Right lobe of liver (tissue), 4 donors: Measurements from ENCODE around the gene ANXA2.
A peak's percentile ranks its signal among the peaks of the same experiment; 100 is the strongest.

Source experiments
- POLR2A ChIP-seq: fragments of 450-650 bp; IDR thresholded peaks from one replicate; pipeline ENCODE4 v1.6.1; 2017; ENCODE audit warnings: antibody characterized with exemption, mild to moderate bottlenecking
- TF ChIP-seq, protein P1 (sequence below), 4 donors: fragments of 200-600 bp in 3 of 4; fragments of 450-650 bp in 1 of 4; IDR thresholded peaks; one replicate each; pipeline versions ENCODE4 v1.5.1 to v1.8.0; 2016 to 2022; ENCODE audit warnings: antibody characterized with exemption in 4 of 4, mild to moderate bottlenecking in 2 of 4
- donor health status: DM: no; HTN: no; CAD: no.
- donor health status: DM: no; HTN: no; CAD: no.
- donor health status: DM: no; HTN: yes; CAD: no.

DNA sequence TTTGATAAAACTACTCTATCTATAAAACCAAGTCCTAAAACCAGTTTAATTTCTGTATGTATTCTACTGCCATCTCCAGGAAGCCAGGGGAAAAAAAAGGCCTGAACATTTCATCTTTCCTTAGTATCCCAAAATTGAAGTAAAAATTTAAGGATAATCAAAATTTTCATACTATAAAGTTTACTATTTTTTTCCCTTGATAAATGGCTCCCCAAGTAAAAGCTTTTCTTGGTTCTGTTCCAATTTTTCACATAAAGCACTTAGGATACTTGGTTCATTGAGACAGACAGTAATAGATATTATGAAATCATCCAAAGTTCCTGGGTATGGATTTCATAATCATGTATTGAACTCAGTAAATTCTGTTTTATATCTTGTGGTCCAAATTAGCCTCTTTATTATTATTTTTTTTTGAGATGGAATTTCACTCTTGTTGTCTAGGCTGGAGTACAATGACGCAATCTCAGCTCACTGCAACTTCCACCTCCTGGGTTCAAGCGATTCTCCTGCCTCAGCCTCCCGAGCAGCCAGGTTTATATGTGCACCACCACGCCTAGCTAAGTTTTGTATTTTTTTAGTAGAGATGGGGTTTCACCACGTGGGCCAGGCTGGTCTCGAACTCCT, 46.6 kb upstream of the ANXA2 start:
- TF ChIP-seq, protein P1, sequence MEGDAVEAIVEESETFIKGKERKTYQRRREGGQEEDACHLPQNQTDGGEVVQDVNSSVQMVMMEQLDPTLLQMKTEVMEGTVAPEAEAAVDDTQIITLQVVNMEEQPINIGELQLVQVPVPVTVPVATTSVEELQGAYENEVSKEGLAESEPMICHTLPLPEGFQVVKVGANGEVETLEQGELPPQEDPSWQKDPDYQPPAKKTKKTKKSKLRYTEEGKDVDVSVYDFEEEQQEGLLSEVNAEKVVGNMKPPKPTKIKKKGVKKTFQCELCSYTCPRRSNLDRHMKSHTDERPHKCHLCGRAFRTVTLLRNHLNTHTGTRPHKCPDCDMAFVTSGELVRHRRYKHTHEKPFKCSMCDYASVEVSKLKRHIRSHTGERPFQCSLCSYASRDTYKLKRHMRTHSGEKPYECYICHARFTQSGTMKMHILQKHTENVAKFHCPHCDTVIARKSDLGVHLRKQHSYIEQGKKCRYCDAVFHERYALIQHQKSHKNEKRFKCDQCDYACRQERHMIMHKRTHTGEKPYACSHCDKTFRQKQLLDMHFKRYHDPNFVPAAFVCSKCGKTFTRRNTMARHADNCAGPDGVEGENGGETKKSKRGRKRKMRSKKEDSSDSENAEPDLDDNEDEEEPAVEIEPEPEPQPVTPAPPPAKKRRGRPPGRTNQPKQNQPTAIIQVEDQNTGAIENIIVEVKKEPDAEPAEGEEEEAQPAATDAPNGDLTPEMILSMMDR (IDR thresholded peaks at IDR 0.05) = peak; percentile 45 to 65 (median 64)
- TF ChIP-seq POLR2A = no peak
